Erythroblast (primary cell): Measurements from ENCODE around the gene TNIK.

Experiments used
- DNase-seq, 2 experiments: peaks; one replicate each; lab custom pipeline; 2025; lab: John Stamatoyannopoulos, UW
- GATA1 ChIP-seq: IDR thresholded peaks from 2 replicates; pipeline ENCODE4 v1.6.1; 2011; ENCODE audit warnings: low read depth, mild to moderate bottlenecking, control low read depth, low read length, moderate library complexity
- POLR2A ChIP-seq: IDR thresholded peaks from 2 replicates; pipeline ENCODE4 v1.6.1; 2011; ENCODE audit warnings: mild to moderate bottlenecking, low read length

The TNIK gene

DNA sequence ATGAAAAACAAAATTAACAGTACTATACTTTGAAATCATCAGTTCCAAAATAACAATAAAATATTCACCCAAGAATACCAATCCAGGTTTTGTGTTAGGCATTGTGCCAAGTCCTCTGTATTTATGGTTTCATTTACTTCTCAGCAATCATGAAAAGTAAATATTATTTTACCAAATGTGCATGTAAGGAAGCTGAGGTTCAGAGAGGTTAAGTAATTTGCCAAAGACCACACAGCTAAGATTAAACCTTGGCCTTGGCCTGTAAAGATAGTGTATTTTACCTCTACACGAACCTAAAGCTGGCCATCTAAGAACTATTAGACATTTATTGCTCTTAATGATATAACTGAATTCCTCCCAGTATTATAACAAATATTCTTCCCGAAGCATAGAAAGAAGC, 309.3 kb downstream of the TNIK start:
- TF ChIP-seq POLR2A: no peak
- no peak for TF ChIP-seq GATA1
- no peak for DNase-seq

DNA sequence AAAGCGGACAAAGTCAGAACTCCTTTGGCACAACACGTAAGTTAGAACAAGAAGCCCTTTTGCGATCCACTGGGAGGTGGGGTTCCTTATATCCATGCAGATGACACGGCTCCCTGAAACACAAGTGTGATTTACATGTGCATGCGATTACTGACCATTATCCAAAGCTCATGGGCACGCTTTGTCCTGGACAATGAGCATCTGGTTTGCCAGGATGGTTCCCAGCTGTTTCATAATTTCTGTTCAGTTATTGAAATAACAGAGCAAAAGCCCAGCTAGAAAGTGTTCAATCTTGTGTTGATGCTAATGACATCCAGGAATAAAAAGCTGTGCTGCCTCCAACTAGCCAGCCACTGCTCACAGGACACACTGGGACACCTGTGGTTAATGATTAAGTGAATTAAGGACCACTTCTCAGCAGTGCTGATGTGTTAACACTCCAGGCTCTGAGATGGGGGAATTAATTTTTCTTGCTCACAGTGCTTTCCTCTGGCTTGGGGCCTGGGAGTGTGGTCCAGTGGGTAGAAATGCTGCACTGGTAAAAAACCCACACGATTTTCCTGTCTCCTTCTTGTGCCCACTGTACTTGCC, 310.6 kb downstream of the TNIK start:
- TF ChIP-seq GATA1 (no peak), POLR2A (no peak)
- no peak for DNase-seq

DNA sequence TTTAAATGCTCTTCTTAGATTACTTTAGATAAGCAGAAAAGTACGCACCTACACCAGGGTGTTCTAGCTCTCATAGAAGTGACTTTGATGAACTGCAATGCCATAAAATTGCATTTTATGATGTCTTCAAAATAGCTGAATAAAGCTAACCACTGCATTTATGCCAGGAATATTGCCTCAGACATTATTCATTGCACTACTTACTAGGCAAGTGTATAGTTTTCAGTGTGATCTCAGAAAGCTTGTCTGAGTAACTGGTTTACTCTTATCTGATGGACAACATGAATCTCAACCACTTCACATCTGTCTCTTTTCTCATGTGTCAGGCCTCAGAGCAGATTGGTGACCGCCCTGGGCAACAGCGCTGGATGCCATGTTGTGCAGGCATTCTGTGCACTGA, 314.4 kb downstream of the TNIK start:
- DNase-seq: no peak
- TF ChIP-seq GATA1: no peak
- TF ChIP-seq POLR2A: no peak

DNA sequence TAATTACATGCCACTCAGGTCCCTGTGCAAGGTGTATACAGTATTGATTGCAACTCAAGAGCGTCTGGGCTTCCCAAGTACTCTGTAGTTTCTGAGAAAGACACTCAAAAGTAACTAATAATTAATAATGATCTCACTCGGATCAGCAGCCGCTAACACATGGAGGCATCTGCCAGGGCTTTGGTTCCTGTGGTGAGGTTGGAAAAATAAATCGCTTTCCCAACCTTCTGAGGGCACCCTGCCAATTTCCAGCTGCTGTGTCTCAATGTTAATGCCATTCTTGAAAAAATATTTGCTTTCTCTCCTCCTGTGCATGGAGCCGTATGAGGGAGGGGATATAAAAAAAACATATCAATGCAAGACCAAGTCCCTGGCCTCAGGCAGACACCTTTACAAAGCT, 317.2 kb downstream of the TNIK start:
- no peak for DNase-seq
- TF ChIP-seq POLR2A: no peak
- TF ChIP-seq GATA1: no peak

DNA sequence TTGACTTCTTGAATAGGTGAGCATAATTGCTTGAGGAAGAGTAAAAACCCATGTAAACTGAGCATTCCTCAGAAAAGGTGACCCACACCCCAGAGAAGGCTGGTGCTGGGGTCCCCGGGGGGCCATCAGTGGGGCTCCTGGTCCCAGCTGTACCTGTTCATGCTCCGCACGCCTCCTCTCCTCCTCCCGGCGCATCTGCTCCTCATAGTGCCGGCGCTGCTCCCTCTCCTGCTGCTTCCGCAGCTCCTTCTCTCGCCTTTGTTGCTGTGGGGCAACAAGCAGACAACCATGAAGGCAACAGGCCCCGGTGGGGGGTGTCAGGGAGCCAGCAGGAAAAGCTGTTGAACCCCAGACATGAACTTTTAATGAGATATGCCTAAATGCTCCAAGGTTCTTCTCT, 320.0 kb downstream of the TNIK start:
- no peak for DNase-seq
- TF ChIP-seq GATA1 (no peak), POLR2A (no peak)

DNA sequence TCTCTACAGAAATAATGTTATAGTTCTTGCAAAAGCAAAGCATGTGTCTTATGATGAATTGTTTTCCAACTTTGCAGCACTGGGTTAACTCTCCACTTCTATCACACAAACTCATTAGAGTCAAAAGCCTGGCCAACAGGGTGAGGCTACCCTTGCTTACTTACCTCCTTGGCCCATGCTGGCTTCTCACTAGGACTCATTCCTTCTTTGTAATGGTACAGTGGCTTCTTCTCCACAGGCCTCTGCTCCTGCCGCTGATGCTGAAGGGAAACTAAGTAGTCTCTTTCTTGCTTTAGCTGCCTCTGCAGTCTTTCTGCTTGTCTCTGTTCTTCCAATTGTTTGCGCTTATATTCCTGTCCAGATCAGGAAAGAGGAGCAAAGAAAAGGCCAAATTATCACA, 322.2 kb downstream of the TNIK start:
- DNase-seq: no peak
- no peak for TF ChIP-seq POLR2A
- TF ChIP-seq GATA1: no peak

DNA sequence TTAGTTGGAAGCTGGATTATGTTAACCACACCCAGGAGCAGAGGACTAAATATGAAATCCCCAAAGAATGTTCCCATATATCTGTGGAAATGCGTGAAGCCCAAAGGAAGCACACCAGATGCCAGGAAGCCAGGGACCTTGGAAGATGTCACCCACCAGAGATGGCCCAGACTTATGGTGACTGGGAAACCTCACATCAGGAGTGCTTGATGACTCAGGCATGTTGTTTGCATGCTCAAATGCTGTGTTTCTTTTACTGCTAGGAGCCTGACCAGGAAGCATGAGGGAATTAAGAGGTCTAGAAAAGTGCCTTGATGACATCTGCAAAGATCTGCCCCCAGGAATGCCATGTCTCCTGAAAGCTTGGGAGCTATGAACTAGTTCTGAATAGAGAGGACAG, 324.7 kb downstream of the TNIK start:
- no peak for TF ChIP-seq POLR2A
- TF ChIP-seq GATA1: no peak
- no peak for DNase-seq

DNA sequence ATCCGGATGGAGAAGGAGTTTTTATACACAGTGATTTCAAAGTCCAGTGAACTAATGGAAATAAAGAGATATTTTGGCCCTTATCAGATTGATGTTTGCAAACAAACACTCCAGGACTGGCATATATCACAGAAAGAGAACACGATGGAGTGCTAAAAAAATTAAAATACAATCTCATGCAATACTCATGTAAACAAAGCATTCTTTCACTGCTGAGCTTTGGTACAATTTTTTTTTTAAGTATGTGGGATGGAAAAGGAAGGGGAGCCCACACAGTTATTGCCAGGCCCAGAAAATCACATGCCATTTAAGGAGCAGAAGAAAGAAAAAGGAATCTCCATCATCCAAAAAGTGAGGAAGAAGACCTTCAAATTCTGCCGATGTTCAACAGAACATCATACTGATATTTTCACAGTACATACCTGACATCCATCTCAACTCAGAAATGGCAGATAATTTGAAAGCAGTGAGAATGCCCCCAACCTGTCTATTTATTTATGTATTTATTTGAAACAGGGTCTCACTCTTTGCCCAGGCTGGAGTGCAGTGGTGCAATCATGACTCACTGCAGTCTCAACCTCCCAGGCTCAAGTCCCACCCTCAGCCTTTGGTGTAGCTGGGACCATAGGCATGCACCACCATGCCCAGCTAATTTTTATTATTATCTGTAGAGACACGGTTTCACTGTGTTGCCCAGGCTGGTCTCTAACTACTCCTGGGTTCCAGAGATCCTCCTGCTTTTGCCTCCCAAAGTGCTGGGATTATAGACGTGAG, 326.2 kb downstream of the TNIK start:
- no peak for TF ChIP-seq POLR2A
- no peak for TF ChIP-seq GATA1
- no peak for DNase-seq

DNA sequence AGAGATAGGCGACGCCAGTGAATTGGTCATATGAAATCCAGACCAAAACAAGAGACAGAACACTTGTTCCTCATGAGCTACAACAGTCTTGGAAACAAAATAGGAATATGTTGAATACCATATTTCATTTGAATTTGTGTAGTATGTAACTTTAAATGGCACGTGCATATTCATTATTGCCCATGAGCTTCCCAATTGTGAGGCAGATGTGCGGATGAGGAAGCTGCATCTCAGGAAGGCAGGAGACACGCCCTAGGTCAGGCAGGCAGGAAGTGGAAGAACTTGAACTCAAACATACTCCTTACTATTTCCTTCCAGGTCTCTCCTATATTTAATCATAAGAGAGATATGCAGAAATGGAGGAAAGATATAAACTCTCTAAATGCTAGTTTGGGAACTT, 326.9 kb downstream of the TNIK start:
- DNase-seq: no peak

DNA sequence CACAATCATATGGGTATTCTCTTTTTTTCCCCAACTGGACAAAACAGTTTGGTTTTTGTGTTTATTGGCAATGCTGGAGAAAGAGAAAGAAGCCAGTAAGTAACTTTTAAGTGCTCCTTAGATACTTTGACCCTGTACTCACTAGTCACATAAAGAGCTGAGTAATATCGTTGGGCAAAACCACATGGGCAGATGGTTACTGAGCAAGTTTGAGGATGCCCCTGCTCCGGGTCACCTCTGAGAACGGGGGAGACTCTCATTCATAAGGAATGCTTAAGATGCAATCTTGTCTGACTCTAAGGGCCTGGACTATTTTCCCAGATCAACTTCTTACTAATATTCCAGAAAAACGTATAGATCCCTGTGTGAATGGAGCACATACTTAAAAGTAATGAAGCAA, 327.3 kb downstream of the TNIK start:
- DNase-seq: no peak
- TF ChIP-seq GATA1 (no peak), POLR2A (no peak)

More for the DNA sequence above, 326.9 kb downstream of the TNIK start:
- TF ChIP-seq POLR2A: no peak
- no peak for TF ChIP-seq GATA1

DNA sequence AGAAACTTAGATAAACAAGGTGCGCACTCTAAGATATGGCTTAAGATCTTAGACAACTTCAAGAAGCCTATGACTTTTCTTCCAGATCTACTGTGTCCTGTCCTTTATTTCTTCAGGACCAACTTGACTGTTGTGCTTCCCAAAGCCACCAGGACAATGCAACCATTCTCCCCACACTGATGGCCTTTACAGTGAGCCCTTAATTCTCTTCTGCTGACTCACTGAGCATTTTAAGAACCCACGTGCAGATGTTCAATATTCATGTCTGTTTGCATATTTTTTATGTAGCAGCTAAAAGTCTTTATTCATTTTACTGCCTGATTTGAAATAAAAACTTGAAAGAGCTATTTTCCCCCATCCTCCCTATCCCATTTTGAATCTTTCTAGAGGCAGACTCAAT, 330.4 kb downstream of the TNIK start:
- DNase-seq: no peak

DNA sequence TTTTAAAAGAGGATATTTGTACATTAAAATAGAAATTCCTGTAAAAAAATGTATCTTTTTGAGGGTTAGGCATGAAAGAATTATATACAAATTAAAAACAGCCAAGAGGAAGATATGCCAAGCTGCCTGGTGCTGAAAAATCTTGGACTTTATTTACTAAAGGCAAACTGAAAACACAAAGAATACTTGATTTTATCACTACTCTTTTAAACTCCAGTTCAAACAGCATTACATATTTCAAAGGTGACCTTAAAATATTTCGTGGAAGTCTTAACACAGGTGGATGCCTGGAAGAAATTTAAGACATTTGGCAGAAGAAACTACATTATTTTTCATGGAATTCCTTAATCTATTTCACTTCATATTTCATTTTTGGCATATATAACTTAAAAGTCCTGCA, 332.6 kb downstream of the TNIK start:
- no peak for DNase-seq
- TF ChIP-seq GATA1: no peak
- no peak for TF ChIP-seq POLR2A

More for the DNA sequence above, 330.4 kb downstream of the TNIK start:
- TF ChIP-seq GATA1: no peak

DNA sequence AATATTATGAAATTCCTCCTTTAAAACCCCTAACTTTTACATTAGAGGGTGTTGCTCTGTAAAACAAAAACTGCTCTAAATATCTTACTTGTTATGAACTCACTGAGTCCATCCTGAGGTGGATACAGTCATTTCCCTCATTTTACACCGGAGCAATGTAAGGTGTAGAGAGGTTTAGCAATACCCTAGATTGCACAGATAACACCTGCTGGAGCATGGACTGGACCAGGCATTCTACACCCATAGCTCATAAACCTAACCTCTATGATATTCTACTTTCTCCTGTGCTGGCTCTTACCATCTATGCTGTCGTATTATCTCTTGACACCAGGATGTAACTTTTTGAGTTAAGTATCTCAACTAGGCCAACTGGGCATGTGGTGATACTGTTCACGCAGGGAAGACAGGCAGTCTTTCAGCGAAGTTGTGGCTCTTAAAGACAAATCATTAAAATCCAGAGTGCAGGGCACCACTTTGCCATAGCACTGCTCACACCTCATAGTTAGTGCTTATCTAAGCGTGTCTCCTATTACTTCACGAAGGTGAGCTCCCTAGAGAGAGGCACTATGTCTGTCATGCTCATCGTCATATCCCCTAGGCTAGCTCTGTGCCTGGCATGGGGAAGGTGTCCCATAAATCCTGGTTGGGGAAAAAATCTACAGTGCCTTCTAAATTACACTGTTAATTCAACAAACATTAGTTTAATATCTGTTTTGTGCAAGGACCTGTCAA, 333.6 kb downstream of the TNIK start:
- TF ChIP-seq GATA1 (no peak), POLR2A (no peak)
- DNase-seq: peak; percentile 59 to 78

DNA sequence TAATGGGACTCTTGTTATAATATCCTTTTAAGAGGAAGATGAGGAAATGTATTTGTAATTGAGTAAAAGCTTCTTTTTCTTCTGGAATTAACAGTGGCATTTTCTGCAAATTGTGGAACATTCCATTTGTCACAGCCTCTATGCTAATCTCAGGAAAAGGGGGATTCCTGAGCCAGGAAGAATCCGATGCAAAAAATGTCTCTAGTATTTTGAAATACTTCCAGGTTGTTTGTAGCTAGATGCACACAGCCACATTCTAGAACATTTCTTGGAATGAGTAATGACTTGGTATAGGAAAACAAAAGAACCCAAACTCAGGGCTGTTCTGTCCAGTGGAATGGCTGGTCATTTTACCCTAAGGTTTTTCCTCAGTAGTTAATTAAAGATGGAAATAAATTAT, 335.2 kb downstream of the TNIK start:
- TF ChIP-seq GATA1 (no peak), POLR2A (no peak)
- DNase-seq: no peak

DNA sequence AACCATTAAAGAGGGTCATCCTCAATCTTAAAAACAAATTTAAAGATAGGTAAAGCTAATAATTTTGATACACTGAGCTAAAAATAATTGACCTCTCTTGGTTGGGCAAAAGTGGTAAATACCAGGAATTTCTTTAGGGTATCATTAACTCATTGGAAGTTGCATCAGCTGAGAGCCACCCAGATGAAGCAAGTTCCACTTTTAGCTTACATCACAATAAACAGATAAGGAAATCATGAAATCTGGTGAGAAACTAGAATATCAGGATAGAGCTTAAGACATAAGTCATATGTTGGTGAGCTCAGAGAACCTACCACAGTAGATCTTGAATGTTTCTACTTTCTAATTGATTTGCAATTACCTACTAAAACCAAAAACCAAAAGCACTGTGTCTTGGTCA, 336.3 kb downstream of the TNIK start:
- no peak for TF ChIP-seq POLR2A
- no peak for TF ChIP-seq GATA1
- peak in 1 of 2 experiments; percentile 17 for DNase-seq
